Neural progenitor cell (in vitro differentiated cells): ENCODE data around the gene STUB1.

Experiments
- CTCF ChIP-seq: fragments of 200-600 bp; sonication (generic); IDR thresholded peaks from 2 replicates; pipeline ENCODE4 v1.5.1; 2017; ENCODE audit warnings: antibody characterized with exemption, mild to moderate bottlenecking
- EZH2 ChIP-seq: fragments of 200-600 bp; sonication (generic); IDR thresholded peaks from 2 replicates; pipeline ENCODE4 v1.6.1; 2017; ENCODE audit warnings: antibody characterized with exemption, mild to moderate bottlenecking, moderate library complexity
- EZH2phosphoT487 ChIP-seq: fragments of 200-600 bp; sonication (generic); IDR thresholded peaks from 2 replicates; pipeline ENCODE4 v1.6.1; 2017; ENCODE audit warnings: antibody characterized with exemption

DNA sequence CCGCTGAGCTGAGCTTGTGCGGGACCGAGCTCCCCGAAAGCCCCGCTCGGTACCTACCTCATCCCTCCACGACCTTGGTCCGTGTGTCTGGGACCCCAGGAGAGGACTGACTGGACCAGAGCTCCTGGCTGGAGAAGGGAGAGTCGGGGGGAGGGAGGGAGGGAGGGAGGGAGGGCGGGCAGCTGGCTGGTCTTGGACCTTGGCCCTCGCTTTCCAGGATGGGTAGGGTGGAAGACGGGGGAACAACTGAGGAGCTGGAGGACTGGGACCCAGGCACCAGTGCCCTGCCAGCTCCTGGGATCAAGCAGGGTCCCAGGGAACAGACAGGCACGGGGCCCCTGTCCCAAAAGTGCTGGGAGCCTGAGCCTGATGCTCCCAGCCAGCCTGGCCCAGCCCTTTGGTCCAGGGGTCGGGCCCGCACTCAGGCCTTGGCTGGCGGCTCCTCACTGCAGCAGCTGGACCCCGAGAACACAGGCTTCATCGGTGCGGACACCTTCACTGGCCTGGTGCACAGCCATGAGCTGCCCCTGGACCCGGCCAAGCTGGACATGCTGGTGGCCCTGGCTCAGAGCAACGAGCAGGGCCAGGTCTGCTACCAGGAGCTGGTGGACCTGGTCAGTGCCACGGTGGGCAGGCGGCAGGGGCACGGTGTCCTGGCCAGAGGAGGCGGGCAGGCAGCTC lies 4.2 kb upstream of the STUB1 start:
- TF ChIP-seq CTCF = no peak
- no peak for TF ChIP-seq EZH2phosphoT487
- no peak for TF ChIP-seq EZH2
